LNCAP (cell line): ENCODE data around the gene CHD2.

Experiments used
- CTCF ChIP-seq: fragments of 450-650 bp; IDR thresholded peaks from 2 replicates; pipeline ENCODE4 v1.5.1; 2017; ENCODE audit warnings: mild to moderate bottlenecking

The CHD2 gene

DNA sequence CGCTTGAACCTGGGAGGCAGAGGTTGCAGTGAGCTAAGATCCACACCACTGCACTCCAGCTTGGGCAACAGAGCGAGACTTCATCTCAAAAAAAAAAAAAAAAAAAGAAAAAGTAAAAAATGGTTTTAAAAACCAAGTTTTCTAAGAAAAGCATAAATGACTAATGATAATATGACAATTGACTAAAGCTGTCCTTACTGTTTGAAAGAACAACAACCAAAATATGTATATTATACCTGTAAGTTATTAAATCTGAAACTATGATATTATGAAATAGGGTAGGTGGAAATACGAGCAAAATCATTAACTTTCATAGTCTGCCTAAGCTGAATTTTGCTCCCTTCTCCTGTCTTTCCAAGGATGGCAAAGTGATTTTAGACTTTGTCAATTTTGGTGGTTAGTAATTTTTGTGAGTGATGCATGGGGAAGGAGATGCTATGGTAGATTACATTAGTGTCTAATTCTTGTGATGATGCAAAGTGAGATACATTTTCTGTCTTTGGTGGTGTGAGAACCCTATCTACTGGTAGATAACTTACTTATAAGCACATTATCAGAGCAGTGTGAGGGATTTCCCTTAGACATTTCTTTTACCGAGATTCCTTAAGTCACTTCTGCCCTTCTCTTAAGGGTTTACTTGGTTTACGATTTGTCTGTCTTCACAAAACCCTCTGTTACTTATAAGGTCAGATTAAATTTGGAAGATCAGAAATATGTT is 10.6 kb upstream of the CHD2 start:
- TF ChIP-seq CTCF = no peak

DNA sequence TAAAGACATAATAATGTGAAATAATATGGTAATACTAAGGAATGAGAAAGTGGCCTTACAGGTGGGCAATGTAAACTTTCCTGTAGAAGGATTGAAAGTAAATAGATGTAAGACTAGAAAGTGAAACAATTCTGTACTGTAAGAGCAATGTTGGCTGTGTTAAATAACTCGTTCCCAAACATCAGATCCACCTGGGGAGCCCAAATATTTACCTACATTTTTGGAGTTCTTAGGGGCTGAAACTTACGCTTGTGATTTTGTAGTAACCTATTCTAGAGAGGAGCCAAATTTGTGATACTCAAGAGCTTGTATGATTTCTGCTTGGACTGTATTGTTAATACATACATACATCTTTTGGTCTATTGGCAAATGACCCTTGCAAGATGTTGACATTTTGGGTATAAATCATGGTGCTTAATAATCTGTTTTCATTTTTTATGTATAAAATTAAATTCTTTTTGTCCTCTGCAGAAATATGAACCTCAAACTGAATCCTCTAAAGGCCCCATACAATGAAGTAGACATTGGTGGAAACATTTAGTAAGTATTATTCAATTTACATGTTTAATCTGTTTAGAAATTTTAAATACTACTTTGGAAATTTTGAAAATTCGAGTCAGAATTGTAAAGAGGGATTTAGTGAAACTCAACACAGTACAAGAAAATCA is 8.5 kb upstream of the CHD2 start:
- TF ChIP-seq CTCF = no peak

DNA sequence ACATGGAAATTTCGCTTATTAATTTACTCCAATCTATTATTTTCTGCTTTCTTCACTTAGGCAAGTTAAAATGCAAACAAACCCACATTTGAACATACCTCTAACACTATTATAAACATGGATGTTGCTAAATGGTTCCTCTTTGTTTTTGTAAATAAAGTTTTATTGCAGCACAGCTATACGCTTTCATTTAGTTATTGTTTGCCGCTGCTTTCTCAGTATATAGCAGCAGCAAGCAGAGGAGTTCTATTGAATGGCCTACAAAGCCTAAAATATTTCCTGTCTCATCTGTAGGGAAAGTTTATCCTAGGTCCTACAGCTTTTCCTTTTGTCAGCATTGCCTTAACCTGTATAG is 7.9 kb upstream of the CHD2 start:
- TF ChIP-seq CTCF = no peak

DNA sequence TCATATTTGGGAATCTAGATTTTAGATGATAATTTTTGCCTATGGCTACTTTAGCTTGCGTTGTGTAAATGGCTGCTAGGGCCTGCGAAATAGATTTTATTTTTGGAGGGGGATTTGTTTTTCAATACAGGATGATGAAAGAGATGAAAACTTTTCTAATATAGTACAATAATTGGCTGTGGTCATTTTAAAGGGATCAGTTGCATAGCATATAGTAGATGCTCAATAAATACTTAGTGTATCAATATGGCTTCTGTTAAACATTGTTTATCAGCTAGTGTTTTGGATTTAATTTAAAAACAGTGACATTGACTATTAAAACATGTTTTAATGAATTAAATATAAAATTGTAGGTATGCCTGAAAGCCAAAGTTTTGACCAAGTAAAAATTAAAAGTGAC is 6.9 kb upstream of the CHD2 start:
- no peak for TF ChIP-seq CTCF

DNA sequence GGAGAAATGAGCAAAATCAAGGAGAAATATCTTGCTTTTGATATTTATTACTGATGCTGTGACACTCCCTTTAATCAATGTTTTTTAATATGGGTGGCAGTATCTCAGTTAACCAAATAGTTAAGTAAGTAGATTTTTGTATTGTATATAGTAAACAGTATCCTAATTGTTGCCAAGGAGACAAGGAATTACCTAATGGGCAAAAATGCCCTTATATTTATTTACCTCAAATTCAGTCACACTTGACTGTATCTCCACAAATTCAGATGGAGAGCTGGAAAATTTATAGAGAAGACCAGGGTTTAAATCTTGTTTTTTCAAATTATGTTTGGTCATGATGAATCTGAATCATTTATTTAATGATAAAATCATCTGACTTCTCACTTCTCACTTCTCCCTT is 3.6 kb upstream of the CHD2 start:
- no peak for TF ChIP-seq CTCF

DNA sequence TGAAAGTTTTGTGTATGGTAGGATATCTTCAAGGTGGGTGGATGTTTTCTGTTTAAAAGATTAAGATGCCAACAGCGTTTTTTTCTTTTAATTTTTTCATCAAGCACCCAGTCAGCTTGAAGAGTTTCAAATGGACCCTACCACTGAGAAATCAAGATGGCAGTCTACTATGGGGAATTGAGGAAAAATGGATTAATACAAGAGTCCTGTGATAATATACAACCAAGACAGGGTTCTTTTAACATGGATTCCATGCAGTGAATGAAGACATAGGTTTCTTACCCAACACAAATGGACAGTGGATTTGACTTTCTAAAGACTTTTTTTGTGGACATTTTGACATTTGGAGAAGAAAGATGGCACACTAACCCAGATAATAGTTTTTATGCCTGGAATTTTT is 2.5 kb upstream of the CHD2 start:
- TF ChIP-seq CTCF = no peak

- TF ChIP-seq CTCF = no peak
Observed at GRCh38 chr15:92898988-92899582, 1.0 kb upstream of the CHD2 start.
